ENCODE data around the gene WNK2.

GRCh38 chr9:93346231-93347112, 162.5 kb downstream of the WNK2 start:
- no peak for TF ChIP-seq CTCF (conservative IDR thresholded peaks at IDR 0.05)
- TF ChIP-seq ZFX (IDR thresholded peaks at IDR 0.05), result no peak

Data from C4-2B (cell line).